PC-3 (cell line): ENCODE results near the gene SLC7A4. TPM values are rescaled to one million over a fixed set of nuclear protein-coding genes. Genes with fewer than 3 reads are reported as not detected.

Experiments used
- ATAC-seq: fragments of 200-7000 bp; cut with Tn5 transposase; 2 replicates; pipeline ENCODE4 v1.9.1; 2020; ENCODE audit warnings: mild to moderate bottlenecking, moderate library complexity
- BruUV-seq: library from RNA; stranded (reverse); fragments of 400-500 nt; replicated peaks from 2 replicates; lab custom pipeline; 2021; lab: Mats Ljungman, UMichigan
- CTCF ChIA-PET: fragments of 300-600 bp; sonication (Branson Sonifier 250); formaldehyde crosslinking; loops from one replicate; lab custom pipeline; 2022; ENCODE audit warnings: antibody characterized with exemption; lab: Charles Lee
- POLR2A ChIA-PET: fragments of 300-600 bp; sonication (Branson Sonifier 250); formaldehyde crosslinking; loops from one replicate; lab custom pipeline; 2022; ENCODE audit warnings: antibody characterized with exemption; ENCODE audit not compliant: unreplicated experiment; lab: Charles Lee
- DNase-seq: peaks from one replicate; pipeline ENCODE4 v3.0.0-alpha.2; 2015
- H2AFZ ChIP-seq: fragments of 300-600 bp; sonication (generic); 2 replicates; pipeline ENCODE4 v1.6.0; 2016; ENCODE audit warnings: antibody characterized with exemption, low read length
- H3F3A ChIP-seq: fragments of 300-600 bp; sonication (generic); one replicate; pipeline ENCODE4 v1.6.0; 2017; ENCODE audit warnings: antibody characterized with exemption, low read length, control low read depth, mild to moderate bottlenecking; ENCODE audit not compliant: unreplicated experiment
- H3K27ac ChIP-seq: fragments of 300-600 bp; sonication (generic); 2 replicates; pipeline ENCODE4 v1.5.1; 2016; ENCODE audit warnings: mild to moderate bottlenecking, low read length
- H3K27me3 ChIP-seq: fragments of 300-600 bp; sonication (generic); 2 replicates; pipeline ENCODE4 v1.6.1; 2016; ENCODE audit warnings: low read length, mixed read lengths
- H3K36me3 ChIP-seq: fragments of 300-600 bp; sonication (generic); 2 replicates; pipeline ENCODE4 v1.6.1; 2016; ENCODE audit warnings: low read depth, mixed run types, low read length, mixed read lengths
- H3K4me1 ChIP-seq: fragments of 300-600 bp; sonication (generic); 2 replicates; pipeline ENCODE4 v1.5.1; 2016; ENCODE audit warnings: low read length; ENCODE audit not compliant: insufficient read depth
- H3K4me2 ChIP-seq: fragments of 300-600 bp; sonication (generic); 2 replicates; pipeline ENCODE4 v1.6.0; 2016; ENCODE audit warnings: low read length
- H3K4me3 ChIP-seq: fragments of 300-600 bp; sonication (generic); 2 replicates; pipeline ENCODE4 v1.5.1; 2016; ENCODE audit warnings: mild to moderate bottlenecking, low read length, mixed read lengths
- H3K79me2 ChIP-seq: fragments of 300-600 bp; sonication (generic); 2 replicates; pipeline ENCODE4 v1.6.1; 2017; ENCODE audit warnings: low read length, mixed read lengths
- H3K9ac ChIP-seq: fragments of 300-600 bp; sonication (generic); 2 replicates; pipeline ENCODE4 v1.6.0; 2016; ENCODE audit warnings: mild to moderate bottlenecking, low read length
- H3K9me2 ChIP-seq: fragments of 300-600 bp; sonication (generic); replicated peaks from 2 replicates; pipeline ENCODE4 v1.6.1; 2016; ENCODE audit warnings: mixed run types, low read length, mixed read lengths
- H3K9me3 ChIP-seq: fragments of 300-600 bp; sonication (generic); 2 replicates; pipeline ENCODE4 v1.6.1; 2016; ENCODE audit warnings: low read length, mixed read lengths
- H4K20me1 ChIP-seq: fragments of 300-600 bp; sonication (generic); 2 replicates; pipeline ENCODE4 v1.6.1; 2016; ENCODE audit warnings: low read length, mixed read lengths
- CTCF ChIP-seq: fragments of 300-600 bp; sonication (generic); conservative IDR thresholded peaks from 2 replicates; pipeline ENCODE4 v1.5.1; 2017; ENCODE audit warnings: antibody characterized with exemption, low read depth, mild to moderate bottlenecking, low read length
- EZH2 ChIP-seq: fragments of 300-600 bp; sonication (generic); IDR thresholded peaks from one replicate; pipeline ENCODE4 v1.6.1; 2017; ENCODE audit warnings: antibody characterized with exemption, mild to moderate bottlenecking, low read length; ENCODE audit not compliant: unreplicated experiment
- EZH2phosphoT487 ChIP-seq: fragments of 300-600 bp; sonication (generic); IDR thresholded peaks from 2 replicates; pipeline ENCODE4 v1.6.1; 2018; ENCODE audit warnings: mild to moderate bottlenecking, antibody characterized with exemption, low read length, borderline replicate concordance
- intact Hi-C: fragments of 100-400 bp; cut with micrococcal nuclease; formaldehyde crosslinking; loops from 2 replicates; pipeline ENCODE4 v1.9.0; 2023
- total RNA-seq: library from RNA; depleted of rRNA; stranded (reverse); fragments of >200 nt; gene quantifications from 2 replicates; pipeline ENCODE4 v1.2.3, GENCODE V29; 2014

Gene SLC7A4
- total RNA-seq, 1 experiment from 2014 or later = not detected

- CTCF ChIA-PET = no interaction called here
These were observed 1.5 kb downstream of the SLC7A4 start for GRCh38 chr22:21030621-21031544.

GRCh38 chr22:21030032-21030431 is 2.3 kb downstream of the SLC7A4 start:
- Histone ChIP-seq H3K9me3 (no peaks in the 10 kb centered on the region), H4K20me1 (no peaks in the 10 kb centered on the region), H3F3A (no peaks in the 10 kb centered on the region), H3K4me1 (no peaks in the 10 kb centered on the region), H3K4me2 (no peak overlapping the region), H3K27me3 (no peaks in the 10 kb centered on the region), H3K9ac (no peak overlapping the region), H3K79me2 (no peaks in the 10 kb centered on the region), H3K9me2 (no peaks in the 10 kb centered on the region), H2AFZ (no peak overlapping the region), H3K27ac (no peak overlapping the region), H3K4me3 (no peak overlapping the region), H3K36me3 (no peaks in the 10 kb centered on the region)
- intact Hi-C loops = no loop called here
- TF ChIP-seq CTCF = no peak
- no TSS peak for BruUV-seq
- POLR2A ChIA-PET = no interaction called here
- ATAC-seq (no peak), DNase-seq (no peak)
- CTCF ChIA-PET = no interaction called here

More at GRCh38 chr22:21030621-21031544, 1.5 kb downstream of the SLC7A4 start:
- intact Hi-C loops = no loop called here
- no peak for ATAC-seq
- H3K4me3 ChIP-seq = no peak overlapping the region
- POLR2A ChIA-PET = no interaction called here
- H3K4me2 ChIP-seq = no peak overlapping the region
- no peaks in the 10 kb centered on the region for H3K9me3 ChIP-seq
- H3K27ac ChIP-seq = no peak overlapping the region
- H3K9me2 ChIP-seq = no peaks in the 10 kb centered on the region
- H3K27me3 ChIP-seq = no peaks in the 10 kb centered on the region
- H3F3A ChIP-seq = no peaks in the 10 kb centered on the region
- H3K36me3 ChIP-seq = no peaks in the 10 kb centered on the region
- BruUV-seq = no TSS peak
- H3K4me1 ChIP-seq = no peaks in the 10 kb centered on the region
- H4K20me1 ChIP-seq = no peaks in the 10 kb centered on the region
- H3K79me2 ChIP-seq = no peaks in the 10 kb centered on the region
- DNase-seq = no peak
- no peak overlapping the region for H3K9ac ChIP-seq
- TF ChIP-seq EZH2 = no peak
- TF ChIP-seq EZH2phosphoT487 = no peak
- TF ChIP-seq CTCF = no peak
- no peak overlapping the region for H2AFZ ChIP-seq

- H3K9me3 ChIP-seq = no peaks in the 10 kb centered on the region
- H3K4me1 ChIP-seq = no peaks in the 10 kb centered on the region
- no peak overlapping the region for H3K4me3 ChIP-seq
- ATAC-seq (no peak), DNase-seq (no peak)
- H3K9me2 ChIP-seq = no peaks in the 10 kb centered on the region
- H3K79me2 ChIP-seq = no peaks in the 10 kb centered on the region
- intact Hi-C loops = no loop called here
- no peaks in the 10 kb centered on the region for H4K20me1 ChIP-seq
- H2AFZ ChIP-seq = no peak overlapping the region
- H3K9ac ChIP-seq = no peak overlapping the region
- CTCF ChIA-PET = interaction anchor here (0.5 kb wide), 1 partner anchor 13 kb away, joined by 11 read pairs; no protein-coding TSS in a partner anchor
- H3F3A ChIP-seq = no peaks in the 10 kb centered on the region
- no peak overlapping the region for H3K4me2 ChIP-seq
- POLR2A ChIA-PET = no interaction called here
- no peaks in the 10 kb centered on the region for H3K36me3 ChIP-seq
- H3K27me3 ChIP-seq = no peaks in the 10 kb centered on the region
- no TSS peak for BruUV-seq
- H3K27ac ChIP-seq = no peak overlapping the region
- no peak for TF ChIP-seq EZH2phosphoT487
- no peak for TF ChIP-seq EZH2
- TF ChIP-seq CTCF = no peak
These were observed 2.8 kb downstream of the SLC7A4 start for GRCh38 chr22:21029486-21030025.
